Fibroblast of the aortic adventitia (primary cell): ENCODE results near the gene KMT2B. TPM values are rescaled to one million over a fixed set of nuclear protein-coding genes. Genes with fewer than 3 reads are reported as not detected.

ENCODE experiments used
- DNase-seq: peaks from one replicate; pipeline ENCODE4 v3.0.0-alpha.2; 2010; ENCODE audit warnings: low read depth
- H3K4me3 ChIP-seq: 2 replicates; pipeline ENCODE4 v1.5.1; 2011; ENCODE audit warnings: low read depth, mild to moderate bottlenecking, control low read depth, low read length, moderate library complexity
- total RNA-seq: library from RNA; depleted of rRNA; stranded (reverse); fragments of >200 nt; gene quantifications from 2 replicates; pipeline ENCODE4 v1.2.3, GENCODE V29; 2012; ENCODE audit warnings: low replicate concordance
- TF ChIP-seq, protein P1 (sequence below): IDR thresholded peaks from 2 replicates; pipeline ENCODE4 v1.5.1; 2011; ENCODE audit warnings: mild to moderate bottlenecking, low read length, control low read depth, inconsistent platforms; ENCODE audit not compliant: insufficient read depth

KMT2B gene
- total RNA-seq, 1 donor: 6.8 TPM

DNA sequence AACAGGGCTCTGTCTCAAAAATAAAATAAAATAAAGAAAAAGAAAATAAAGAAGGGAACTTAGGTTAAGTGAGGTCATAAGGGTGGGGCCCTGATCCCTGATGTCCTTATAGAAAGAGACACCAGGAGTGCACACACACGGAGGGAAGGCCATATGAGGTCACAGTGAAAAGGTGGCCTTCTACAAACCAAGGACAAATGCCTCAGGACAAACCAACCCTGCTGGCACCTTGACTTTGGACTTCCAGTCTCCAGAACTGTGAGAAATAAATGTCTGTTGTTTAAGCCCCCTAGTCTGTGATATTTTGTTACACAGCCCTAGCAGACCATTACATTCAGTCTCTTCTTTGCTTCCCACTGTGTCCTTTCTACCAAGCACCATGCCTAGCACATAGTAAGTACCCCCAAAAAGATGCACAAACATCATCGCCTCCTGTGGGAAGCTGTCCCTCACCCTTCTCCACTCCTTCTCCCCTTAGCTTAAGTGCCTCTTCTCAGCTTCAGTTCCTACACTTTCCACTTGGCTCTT is 21.8 kb upstream of the KMT2B start:
- no peak for DNase-seq
- TF ChIP-seq, protein P1, sequence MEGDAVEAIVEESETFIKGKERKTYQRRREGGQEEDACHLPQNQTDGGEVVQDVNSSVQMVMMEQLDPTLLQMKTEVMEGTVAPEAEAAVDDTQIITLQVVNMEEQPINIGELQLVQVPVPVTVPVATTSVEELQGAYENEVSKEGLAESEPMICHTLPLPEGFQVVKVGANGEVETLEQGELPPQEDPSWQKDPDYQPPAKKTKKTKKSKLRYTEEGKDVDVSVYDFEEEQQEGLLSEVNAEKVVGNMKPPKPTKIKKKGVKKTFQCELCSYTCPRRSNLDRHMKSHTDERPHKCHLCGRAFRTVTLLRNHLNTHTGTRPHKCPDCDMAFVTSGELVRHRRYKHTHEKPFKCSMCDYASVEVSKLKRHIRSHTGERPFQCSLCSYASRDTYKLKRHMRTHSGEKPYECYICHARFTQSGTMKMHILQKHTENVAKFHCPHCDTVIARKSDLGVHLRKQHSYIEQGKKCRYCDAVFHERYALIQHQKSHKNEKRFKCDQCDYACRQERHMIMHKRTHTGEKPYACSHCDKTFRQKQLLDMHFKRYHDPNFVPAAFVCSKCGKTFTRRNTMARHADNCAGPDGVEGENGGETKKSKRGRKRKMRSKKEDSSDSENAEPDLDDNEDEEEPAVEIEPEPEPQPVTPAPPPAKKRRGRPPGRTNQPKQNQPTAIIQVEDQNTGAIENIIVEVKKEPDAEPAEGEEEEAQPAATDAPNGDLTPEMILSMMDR: no peak
- no peak overlapping the region for H3K4me3 ChIP-seq

DNA sequence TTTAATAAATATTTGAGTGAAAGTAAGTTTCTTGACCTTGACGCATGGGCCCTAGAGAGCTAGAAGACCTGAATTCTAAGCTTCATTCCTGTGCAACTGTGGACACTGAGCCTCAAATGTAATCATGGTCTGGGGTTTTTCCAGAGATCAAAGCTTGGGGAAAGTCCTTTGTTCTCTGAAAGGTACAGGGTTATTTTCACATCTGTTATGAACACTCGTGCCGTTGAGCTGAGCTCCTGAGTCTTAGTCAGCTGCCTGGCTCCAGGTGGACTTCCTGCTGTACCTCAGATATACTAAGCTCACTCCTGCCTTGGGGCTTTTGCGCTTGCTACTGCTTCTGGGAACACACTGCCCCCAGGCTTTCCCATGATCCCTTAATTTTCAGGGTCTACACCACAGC is 21.0 kb upstream of the KMT2B start:
- no peak overlapping the region for H3K4me3 ChIP-seq
- TF ChIP-seq, protein P1: no peak
- no peak for DNase-seq

DNA sequence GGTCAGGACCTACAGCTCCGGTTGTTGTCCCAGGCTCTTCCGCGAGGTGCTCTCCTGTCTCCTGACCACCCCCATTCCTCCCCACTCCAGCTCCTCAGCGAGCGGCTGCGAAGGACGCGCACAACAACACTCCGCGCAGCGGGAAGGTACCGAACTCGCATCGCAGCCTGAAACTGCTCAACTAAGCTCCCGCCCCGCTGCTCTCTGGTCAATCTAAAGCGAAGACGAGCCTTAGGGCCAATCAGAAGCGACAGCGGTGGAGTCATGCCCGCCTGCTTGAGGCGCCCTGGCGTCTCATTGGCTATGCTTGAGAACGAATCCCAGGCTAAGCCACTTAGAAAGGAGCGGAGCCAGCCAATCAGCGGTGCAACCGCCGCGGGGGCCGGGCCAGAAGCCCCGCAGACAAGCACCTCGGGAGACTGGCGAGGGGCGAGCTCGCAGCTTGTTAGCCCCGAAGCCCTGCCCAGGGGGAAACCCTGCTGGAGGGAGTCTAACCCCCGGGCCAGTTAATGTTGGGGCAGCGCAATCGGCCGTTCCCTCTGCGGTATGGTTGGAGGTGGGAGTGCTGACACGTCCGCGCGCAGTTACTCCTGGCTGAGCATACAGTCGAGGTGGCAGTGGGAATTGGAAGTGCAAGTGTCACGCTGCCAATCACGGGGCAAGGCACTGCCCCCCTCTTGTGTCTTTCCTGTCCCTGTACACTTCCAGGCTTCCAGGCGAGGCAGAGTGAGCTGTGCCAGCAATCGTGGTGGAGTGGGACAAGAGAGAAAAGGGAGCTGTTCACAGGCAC is 15.4 kb upstream of the KMT2B start:
- TF ChIP-seq, protein P1: no peak
- peak overlapping the region; percentile 67 for H3K4me3 ChIP-seq
- DNase-seq: peak; percentile 97

DNA sequence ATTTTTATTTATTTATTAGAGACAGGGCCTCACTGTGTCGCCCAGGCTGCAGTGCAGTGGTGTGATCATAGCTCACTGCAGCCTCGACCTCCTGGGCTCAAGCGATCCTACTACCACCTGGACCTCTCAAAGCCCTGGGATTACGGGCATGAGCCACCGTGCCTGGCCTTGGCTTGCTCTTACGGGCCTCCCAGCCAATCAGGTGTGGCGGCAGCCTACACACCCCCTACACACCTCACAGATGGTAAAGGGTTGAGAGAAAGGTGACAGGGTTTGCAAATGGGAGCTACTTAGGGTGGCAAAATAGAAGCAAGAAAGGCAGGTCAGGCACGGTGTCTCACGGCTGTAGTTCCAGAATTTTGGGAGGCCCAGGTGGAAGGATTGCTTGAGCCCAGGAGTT is 14.5 kb upstream of the KMT2B start:
- H3K4me3 ChIP-seq: no peak overlapping the region
- DNase-seq: no peak
- TF ChIP-seq, protein P1: no peak

DNA sequence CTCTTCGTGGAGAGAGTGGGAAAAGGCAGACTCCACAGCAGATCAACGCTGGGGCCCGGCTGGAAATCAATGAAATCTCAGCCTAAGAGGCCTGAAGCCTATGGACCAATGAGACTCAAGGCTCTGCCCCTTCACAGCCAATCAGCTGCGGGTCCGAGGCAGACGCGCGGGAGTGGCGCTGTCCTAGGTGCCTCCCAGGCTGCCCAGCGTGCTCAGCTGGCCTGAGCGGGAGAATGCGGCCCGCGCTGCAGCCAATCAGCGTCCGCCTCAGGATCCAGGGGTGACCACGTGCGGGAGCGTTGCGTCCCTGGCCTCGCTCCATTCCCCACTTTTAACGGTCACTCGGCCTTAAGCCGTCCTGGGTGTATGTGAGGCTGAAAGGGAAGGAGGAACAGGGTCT is 13.6 kb upstream of the KMT2B start, which contains the start of gene ZBTB32:
ZBTB32 (plus strand) TSS at position 341 of the 400 bp plus-strand sequence. CDS start 10,069 bp downstream, outside the sequence.
- no peak within 1 kb of the TSS for H3K4me3 ChIP-seq
- TF ChIP-seq, protein P1: no peak
- peak; percentile 46 for DNase-seq

DNA sequence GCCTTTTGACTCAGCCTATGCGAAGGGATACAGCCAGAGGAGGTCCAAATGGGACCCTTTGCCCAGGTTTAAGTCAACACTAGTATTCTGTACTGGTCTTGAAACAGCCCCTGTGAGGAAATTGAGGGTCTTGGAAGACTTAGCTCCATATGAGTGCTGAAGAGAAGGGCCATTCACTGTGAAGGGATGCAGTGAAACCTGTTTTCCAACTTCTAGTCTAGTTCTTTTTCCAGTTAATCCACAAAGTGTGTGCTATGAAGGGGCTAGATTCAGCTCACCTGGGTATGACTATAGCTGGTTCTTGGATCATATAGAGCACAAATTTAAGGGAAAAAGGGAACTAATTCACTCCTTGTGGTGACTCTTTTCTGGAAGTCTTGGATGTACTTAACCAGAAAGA is 9.4 kb upstream of the KMT2B start:
- no peak for DNase-seq
- H3K4me3 ChIP-seq: no peak overlapping the region
- TF ChIP-seq, protein P1: no peak
